IPS DF 6.9 (cell line): ENCODE results near the gene ANTXR2.

Experiments used
- DNase-seq: peaks from one replicate; pipeline ENCODE4 v3.0.0-alpha.2; 2013; ENCODE audit warnings: low read depth, low spot score
- H3K27ac ChIP-seq: one replicate; pipeline ENCODE4 v1.5.1; 2013; ENCODE audit warnings: low read length, control low read depth
- H3K27me3 ChIP-seq: 2 replicates; pipeline ENCODE4 v1.6.1; 2013; ENCODE audit warnings: mild to moderate bottlenecking, low read length; ENCODE audit not compliant: control insufficient read depth, insufficient read depth
- H3K36me3 ChIP-seq: 2 replicates; pipeline ENCODE4 v1.6.1; 2013; ENCODE audit warnings: low read length; ENCODE audit not compliant: control insufficient read depth, insufficient read depth
- H3K4me1 ChIP-seq: 2 replicates; pipeline ENCODE4 v1.6.1; 2013; ENCODE audit warnings: low read length; ENCODE audit not compliant: control insufficient read depth, insufficient read depth
- H3K4me3 ChIP-seq: 2 replicates; pipeline ENCODE4 v1.5.1; 2013; ENCODE audit warnings: mild to moderate bottlenecking, low read length
- H3K9me3 ChIP-seq: 2 replicates; pipeline ENCODE4 v1.6.1; 2013; ENCODE audit warnings: low read length, inconsistent platforms; ENCODE audit not compliant: control insufficient read depth, insufficient read depth
- WGBS: extraction: QIAGEN DNeasy Blood & Tissue Kit; methylation state at CpG from one replicate; pipeline ENCODE4 v1.1.7; 2013; ENCODE audit warnings: mixed read lengths, missing lambda C conversion rate; ENCODE audit not compliant: insufficient read length, insufficient coverage; 5-methylcytosine and 5-hydroxymethylcytosine counted together

The ANTXR2 gene

GRCh38 chr4:79854856-79855502, 218.1 kb downstream of the ANTXR2 start:
- no CpG with 5 or more reads among the region's 4 CpGs for WGBS
- Histone ChIP-seq H3K36me3 (no peaks in the 10 kb centered on the region), H3K4me1 (0 out of 2 replicates have a peak, but pooled peaks cover 3% of the 10 kb centered on the region), H3K27ac (no peak overlapping the region), H3K27me3 (no peaks in the 10 kb centered on the region), H3K9me3 (no peaks in the 10 kb centered on the region), H3K4me3 (no peak overlapping the region)
- DNase-seq, result no peak

DNA sequence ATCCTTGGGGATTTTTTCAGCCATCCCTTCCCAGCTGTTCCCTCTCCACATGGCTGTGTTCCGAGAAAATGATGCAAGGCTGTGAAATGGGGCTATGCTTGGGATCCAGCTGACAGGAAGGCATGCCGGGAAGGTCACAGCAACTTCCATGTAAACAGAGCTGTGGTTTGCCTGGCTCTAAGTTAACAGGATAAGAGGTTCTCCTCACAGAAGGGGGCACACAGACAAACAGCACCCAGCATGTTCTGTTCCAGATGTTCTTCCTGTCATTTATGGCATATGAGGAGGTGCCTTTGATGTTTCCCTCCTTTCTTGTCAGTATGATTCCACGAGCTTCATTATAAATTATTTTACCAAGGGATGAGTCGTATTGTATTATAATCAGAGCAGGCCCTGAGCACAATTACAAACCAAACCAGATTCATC, 220.7 kb downstream of the ANTXR2 start:
- DNase-seq, result no peak
- Histone ChIP-seq H3K4me1 (0 out of 2 replicates have a peak, but pooled peaks cover 3% of the 10 kb centered on the region), H3K27me3 (no peaks in the 10 kb centered on the region), H3K4me3 (no peak overlapping the region), H3K27ac (no peak overlapping the region), H3K36me3 (no peaks in the 10 kb centered on the region), H3K9me3 (no peaks in the 10 kb centered on the region)
- WGBS, result no CpG with 5 or more reads among the region's 4 CpGs

- WGBS, result no CpG with 5 or more reads among the region's 1 CpG
- DNase-seq, result no peak
- Histone ChIP-seq H3K4me3 (no peak overlapping the region), H3K36me3 (no peaks in the 10 kb centered on the region), H3K27me3 (no peaks in the 10 kb centered on the region), H3K9me3 (no peaks in the 10 kb centered on the region), H3K4me1 (0 out of 2 replicates have a peak, but pooled peaks cover 3% of the 10 kb centered on the region), H3K27ac (no peak overlapping the region)
Measured at GRCh38 chr4:79851625-79852304, 221.3 kb downstream of the ANTXR2 start.
